GM12878 (cell line): ENCODE data around the gene WNK2.

Experiments used
- HCFC1 ChIP-seq: fragments of 150-350 bp; IDR thresholded peaks from 2 replicates; pipeline ENCODE4 v1.6.1; 2014; ENCODE audit warnings: low read length
- POLR2AphosphoS2 ChIP-seq: IDR thresholded peaks from 2 replicates; pipeline ENCODE4 v1.6.1; 2011; ENCODE audit warnings: low read depth, mild to moderate bottlenecking, low read length, improper control_type of control experiment, moderate library complexity
- TAF1 ChIP-seq: IDR thresholded peaks from 2 replicates; pipeline ENCODE4 v1.6.1; 2011; ENCODE audit warnings: mild to moderate bottlenecking, low read depth, low read length, borderline replicate concordance
- TF ChIP-seq, protein P1 (sequence below): IDR thresholded peaks from 2 replicates; pipeline ENCODE4 v1.6.1; 2011; ENCODE audit warnings: borderline replicate concordance, low read depth, mild to moderate bottlenecking, moderate library complexity, mixed read lengths, low read length; ENCODE audit not compliant: insufficient read depth; ENCODE audit errors: extremely low read length
- TF ChIP-seq, protein P2 (sequence below): fragments of 450-650 bp; IDR thresholded peaks from 2 replicates; pipeline ENCODE4 v1.6.1; 2017; ENCODE audit warnings: mild to moderate bottlenecking

DNA sequence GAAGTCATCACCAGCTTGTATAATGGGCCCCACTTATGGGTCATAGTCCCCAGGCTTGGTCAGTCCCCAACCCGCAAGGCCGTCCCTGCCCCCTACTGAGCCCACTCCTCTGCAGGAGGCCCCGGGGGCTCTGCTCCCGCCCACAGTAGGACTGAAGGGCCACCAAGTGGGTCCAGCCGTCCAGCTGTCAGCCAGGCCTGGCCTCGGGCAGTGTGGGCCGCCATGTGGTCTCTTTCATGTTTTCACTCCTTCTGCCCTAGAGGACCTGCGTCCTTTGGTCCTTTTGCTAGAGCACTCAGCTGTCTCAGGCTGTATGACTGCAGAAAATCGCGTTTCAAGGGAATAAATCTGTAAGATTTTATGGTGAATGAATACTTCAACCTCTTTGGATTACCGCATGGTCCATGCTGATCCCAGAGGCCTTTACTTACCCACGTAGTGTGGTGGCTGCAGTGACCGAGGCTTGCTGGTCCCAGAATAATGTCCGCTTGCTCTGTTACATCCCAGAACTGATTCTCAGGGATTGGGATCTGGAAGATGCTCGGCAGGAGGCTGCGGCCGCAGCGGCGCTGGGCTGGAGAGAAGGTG lies 161.8 kb downstream of the WNK2 start:
- no peak for TF ChIP-seq POLR2AphosphoS2
- TF ChIP-seq, protein P1, sequence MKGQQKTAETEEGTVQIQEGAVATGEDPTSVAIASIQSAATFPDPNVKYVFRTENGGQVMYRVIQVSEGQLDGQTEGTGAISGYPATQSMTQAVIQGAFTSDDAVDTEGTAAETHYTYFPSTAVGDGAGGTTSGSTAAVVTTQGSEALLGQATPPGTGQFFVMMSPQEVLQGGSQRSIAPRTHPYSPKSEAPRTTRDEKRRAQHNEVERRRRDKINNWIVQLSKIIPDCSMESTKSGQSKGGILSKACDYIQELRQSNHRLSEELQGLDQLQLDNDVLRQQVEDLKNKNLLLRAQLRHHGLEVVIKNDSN: no peak
- no peak for TF ChIP-seq TAF1
- TF ChIP-seq, protein P2, sequence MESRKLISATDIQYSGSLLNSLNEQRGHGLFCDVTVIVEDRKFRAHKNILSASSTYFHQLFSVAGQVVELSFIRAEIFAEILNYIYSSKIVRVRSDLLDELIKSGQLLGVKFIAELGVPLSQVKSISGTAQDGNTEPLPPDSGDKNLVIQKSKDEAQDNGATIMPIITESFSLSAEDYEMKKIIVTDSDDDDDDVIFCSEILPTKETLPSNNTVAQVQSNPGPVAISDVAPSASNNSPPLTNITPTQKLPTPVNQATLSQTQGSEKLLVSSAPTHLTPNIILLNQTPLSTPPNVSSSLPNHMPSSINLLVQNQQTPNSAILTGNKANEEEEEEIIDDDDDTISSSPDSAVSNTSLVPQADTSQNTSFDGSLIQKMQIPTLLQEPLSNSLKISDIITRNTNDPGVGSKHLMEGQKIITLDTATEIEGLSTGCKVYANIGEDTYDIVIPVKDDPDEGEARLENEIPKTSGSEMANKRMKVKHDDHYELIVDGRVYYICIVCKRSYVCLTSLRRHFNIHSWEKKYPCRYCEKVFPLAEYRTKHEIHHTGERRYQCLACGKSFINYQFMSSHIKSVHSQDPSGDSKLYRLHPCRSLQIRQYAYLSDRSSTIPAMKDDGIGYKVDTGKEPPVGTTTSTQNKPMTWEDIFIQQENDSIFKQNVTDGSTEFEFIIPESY: no peak
- no peak for TF ChIP-seq HCFC1
